HG03571 (cell line): ENCODE measurements around the gene PDE6A.
"Not testable (repeated sequence)": the region's sequence is repeated elsewhere in the genome, so short reads cannot be mapped to it uniquely, and the experiment has no call there.

Experiments used
- ATAC-seq: cut with Tn5 transposase; IDR thresholded peaks from one replicate; pipeline ENCODE4 v1.9.1; 2021; ENCODE audit not compliant: unreplicated experiment

PDE6A gene

GRCh38 chr5:149869411-149869821 is 75.2 kb downstream of the PDE6A start:
- ATAC-seq = no peak

DNA sequence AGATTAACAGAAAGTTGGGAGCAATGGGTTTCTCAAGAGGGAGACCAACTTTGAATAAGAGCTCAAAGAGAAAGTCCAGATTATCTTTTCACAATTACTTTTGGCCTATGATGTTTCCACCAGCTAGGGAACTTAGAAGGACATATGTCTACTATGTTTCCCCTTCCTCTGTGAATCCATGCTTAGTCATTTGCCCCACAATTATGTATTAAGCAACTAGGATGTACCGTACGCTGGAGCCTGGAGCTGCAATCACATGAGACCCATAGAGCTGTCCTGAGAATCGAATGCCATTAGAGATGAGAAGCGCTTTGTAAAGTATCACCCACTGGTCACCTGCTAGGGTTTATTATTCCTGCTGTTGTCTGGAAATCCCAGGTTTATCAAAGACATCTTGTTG is 78.8 kb downstream of the PDE6A start:
- no peak for ATAC-seq

GRCh38 chr5:149863830-149864229 is 80.8 kb downstream of the PDE6A start:
- no peak for ATAC-seq

- ATAC-seq = no peak
These were observed 81.4 kb downstream of the PDE6A start for GRCh38 chr5:149863176-149863575.

DNA sequence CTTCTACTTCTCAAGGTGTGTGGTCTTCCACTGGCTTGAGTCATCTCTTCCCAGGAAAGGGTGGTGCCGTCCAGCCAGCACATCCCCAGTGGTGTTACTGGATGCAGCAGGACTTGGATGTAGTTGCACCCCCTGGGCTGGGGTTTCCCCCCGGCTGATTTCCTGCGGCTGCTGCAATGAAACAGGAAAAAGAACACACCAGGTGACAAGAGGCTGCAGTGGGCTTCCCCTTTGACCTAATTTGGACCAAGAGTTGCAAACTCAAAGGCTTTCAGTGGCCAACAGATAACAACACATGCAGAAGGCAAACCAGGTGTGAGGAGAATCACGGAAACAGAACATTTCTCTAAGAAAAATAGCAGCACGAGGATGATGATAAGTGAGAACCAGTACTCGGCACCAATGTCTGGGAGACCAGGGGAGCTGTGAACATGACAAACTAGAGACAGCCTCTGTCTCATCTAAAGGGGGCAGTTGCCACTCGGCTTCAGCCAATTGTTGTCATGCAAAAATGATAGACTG is 83.7 kb downstream of the PDE6A start:
- peak; percentile 74 for ATAC-seq

DNA sequence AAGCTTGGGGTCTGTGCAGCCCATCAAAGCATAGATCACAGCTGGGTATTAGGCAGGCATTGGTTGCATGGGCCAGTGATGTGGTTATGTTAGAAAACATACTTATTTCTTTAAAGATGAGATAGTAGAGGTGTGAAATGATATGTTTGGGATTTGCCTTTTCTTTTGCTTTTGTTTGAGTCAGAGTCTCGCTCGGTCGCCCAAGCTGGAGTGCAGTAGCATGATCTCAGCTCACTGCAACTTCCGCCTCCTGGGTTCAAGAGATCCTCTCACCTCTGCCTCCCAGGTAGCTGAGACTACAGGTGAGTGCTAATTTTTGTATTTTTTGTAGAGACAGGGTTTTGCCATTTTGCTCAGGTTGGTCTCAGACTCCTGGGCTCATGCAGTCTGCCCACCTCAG is 84.8 kb downstream of the PDE6A start:
- ATAC-seq = no peak

GRCh38 chr5:149858481-149858880 is 86.1 kb downstream of the PDE6A start:
- not testable (repeated sequence) for ATAC-seq

GRCh38 chr5:149857499-149857898 is 87.1 kb downstream of the PDE6A start:
- no peak for ATAC-seq

- no peak for ATAC-seq
These were observed 89.2 kb downstream of the PDE6A start for GRCh38 chr5:149855366-149855765.

GRCh38 chr5:149854866-149855265 is 89.7 kb downstream of the PDE6A start:
- no peak for ATAC-seq

DNA sequence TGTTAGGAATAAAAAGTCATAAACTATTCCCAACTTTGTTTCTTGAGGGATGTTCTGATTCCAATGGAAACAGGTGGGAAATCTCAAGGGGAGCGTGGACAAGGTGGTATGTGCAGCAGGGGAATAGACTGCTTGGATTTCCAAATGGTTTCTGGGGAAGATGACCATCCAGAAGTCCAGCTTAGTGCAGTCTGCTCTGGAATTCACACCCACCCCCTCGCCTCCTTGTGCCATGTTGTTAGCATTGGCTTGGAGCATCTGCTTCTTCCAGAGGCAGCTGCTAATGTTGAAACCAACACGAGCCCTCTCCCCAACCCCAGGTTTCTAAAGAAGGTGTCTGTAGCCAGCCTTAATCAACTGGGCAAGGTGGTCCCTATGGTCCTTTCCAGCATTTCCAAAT is 90.9 kb downstream of the PDE6A start:
- ATAC-seq = no peak

GRCh38 chr5:149853331-149853648 is 91.3 kb downstream of the PDE6A start:
- no peak for ATAC-seq

DNA sequence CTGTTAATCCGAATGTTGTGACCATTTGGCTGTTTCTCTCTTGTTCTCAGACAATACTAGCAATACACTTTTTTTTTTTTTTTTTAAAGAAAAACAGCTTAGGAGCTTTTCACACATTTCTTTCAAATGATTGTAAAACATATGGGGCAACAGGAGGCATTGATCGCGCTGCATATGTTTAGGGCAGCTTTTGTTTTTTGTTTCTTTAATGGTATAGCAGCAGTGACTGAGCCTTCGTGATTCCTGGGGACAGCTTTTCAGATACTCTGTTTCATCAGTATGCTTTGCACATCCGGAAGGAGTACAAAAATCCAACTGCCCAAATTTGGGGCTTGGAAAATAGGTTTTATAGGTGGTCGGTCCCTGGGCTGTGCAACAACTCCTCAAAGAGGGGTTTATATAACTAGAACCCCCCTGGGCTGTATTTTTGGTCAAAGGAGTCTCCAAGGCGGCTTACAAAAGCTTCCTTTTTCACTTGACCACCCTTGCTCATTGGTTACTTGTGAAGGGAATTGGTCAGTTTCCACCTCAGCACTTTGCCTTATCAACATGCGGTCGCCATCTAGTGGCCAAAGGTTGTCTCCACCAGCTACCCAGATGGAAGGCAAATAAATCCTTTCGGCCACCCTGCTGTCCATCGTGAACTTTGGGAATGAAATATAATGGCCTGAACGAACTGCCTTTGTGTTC is 91.8 kb downstream of the PDE6A start:
- no peak for ATAC-seq

GRCh38 chr5:149851211-149851610 is 93.4 kb downstream of the PDE6A start:
- ATAC-seq = no peak

DNA sequence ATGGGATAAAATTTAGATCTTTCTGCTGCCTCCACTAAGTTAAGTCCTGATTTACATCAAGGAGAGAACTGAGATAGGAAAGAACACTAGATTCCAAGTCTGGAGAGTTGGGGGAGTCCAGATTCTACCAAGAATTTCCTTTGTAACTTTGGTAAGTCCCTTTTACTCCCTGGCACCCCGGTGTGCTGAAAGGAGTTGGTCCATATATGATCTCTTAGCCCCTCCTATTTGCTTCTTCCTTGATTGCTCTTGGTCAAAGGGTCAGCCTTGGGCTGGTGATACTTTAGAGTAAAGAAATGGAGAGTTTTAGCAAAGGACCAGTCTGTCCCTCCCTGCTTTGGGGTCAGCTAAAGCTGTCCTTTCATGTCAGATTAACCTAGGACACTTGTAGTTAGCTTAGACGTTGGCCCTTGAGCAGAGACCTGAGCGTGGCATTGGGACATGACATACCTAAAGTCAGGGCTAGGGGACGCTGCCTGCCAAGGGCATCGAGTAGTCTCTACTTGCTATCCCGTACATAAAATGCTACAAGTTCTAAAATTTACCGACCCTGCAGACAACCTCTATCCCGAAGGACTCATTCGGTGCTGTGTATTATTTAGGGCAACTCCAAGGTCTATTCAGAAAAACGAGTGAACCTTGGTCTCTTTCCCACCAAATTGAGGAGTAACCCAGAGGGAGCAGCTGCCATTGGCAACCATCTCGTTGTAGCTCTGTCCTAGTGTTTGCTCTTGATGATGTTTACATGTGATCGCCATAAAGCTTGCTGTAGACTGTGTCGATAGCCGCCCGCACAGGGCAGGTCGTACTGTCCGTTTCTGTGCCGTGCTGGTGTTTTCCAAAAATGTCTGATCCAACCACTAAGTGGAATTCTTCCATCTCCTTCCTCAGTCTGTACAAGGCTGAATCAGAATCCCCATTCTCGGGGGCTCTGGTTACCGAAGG is 94.4 kb downstream of the PDE6A start:
- ATAC-seq = no peak

GRCh38 chr5:149849280-149849965 is 95.2 kb downstream of the PDE6A start:
- ATAC-seq = no peak

DNA sequence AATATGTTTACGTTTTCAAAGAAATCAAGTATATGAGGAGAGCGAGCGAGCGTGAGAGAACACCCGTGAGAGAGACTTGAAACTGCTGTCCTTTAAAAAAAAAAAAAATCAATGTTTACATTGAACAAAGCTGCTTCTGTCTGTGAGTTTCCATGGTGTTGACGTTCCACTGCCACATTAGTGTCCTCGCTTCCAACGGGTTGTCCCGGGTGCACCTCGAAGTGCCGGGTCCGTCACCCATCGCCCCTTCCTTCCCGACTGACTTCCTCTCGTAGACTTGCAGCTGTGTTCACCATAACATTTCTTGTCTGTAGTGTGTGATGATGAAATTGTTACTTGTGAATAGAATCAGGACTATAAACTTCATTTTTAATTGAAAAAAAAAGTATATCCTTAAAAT is 97.0 kb downstream of the PDE6A start:
- no peak for ATAC-seq

GRCh38 chr5:149846021-149846420 is 98.6 kb downstream of the PDE6A start:
- ATAC-seq = no peak

GRCh38 chr5:149845601-149846000 is 99.0 kb downstream of the PDE6A start:
- ATAC-seq = no peak

DNA sequence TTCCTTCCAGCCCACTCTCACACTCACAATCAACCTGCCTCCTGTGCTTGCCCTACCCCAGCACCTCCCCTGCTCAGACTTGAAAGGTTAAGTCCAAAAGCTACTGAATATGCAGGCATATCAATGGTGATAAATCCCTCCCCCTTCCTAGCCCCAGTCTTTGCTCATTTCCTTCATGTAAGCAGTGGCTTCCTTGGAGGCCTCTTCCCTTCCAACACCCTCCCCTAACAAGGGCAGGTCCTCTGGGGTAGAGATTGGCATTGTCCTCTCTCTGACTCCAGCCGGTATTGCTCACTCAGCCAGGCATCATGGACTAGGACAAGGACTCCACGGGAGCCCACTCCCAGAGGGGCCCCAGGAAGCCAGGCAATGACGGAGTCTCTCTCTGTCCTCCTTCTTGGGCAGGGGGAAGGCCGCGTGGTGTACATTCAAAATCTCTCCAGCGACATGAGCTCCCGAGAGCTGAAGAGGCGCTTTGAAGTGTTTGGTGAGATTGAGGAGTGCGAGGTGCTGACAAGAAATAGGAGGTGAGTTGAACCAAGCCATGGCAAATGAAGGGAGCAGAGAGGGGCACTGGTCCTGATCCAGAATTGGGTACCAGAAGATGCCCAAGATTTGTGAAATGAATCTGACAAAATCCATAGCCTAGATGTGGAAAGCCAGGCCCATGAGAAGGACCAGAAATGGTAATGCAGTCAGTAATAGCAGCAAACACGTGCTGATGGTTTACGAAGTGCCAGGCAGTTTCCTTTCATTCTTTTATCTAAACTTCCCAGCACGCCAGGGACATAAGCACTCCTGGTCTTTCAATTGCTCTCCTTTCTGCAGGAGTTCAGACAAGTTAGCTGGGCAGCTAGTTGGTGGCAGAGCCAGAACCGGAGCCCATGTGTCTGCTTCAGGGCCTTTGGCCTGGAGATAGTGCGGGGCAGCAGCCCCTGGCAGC is 102.5 kb downstream of the PDE6A start:
- no peak for ATAC-seq
